B cell (primary cell): Measurements from ENCODE around the gene FAXDC2.

Experiments used
- EZH2 ChIP-seq: IDR thresholded peaks from 2 replicates; pipeline ENCODE4 v1.6.1; 2012; ENCODE audit warnings: borderline replicate concordance, low read depth, mild to moderate bottlenecking, moderate library complexity, low read length; ENCODE audit not compliant: insufficient read depth, poor library complexity, severe bottlenecking
- TF ChIP-seq, protein P1 (sequence below): fragments of 200-600 bp; IDR thresholded peaks from one replicate; pipeline ENCODE4 v1.8.0; 2022; ENCODE audit warnings: antibody characterized with exemption, mild to moderate bottlenecking

DNA sequence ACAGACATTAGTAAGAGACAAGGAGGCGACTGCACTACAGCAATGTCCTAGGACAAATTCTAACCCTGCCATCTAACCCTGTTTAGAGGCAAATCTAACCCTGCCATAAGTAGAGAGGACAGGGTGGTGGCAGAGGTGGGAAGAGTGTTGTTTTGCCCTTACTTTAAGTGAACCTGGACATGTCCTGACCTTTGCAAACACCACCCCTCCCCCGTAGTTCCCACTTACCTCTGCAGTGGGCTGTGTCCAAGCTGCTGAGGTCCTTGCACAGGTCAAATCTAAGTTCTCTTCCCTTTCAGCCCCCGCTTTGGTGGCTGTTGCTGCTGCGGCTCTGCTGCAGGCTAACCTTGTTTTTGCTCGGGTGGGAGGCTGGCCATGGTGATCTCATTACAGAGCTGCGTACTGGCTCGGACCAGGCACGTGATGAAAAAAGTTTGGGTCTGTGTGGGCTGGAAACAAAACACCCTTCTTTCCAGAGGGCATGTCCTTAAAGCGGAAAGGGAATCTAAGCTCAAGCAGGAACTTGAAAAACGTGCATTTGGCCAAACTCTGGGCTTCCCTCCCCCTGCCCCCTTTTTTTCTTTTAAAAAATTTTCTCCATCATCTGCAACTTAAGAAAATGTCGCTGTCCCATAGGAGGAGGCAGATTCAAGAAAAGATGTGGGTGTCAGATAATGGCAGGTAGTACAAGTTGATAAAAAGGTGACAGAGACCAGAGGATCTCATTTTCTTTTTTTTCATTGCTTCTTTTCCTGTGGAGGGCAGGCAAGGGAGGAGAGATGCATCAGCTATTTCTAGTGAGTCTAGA, at the start of gene FAXDC2:
- TF ChIP-seq, protein P1, sequence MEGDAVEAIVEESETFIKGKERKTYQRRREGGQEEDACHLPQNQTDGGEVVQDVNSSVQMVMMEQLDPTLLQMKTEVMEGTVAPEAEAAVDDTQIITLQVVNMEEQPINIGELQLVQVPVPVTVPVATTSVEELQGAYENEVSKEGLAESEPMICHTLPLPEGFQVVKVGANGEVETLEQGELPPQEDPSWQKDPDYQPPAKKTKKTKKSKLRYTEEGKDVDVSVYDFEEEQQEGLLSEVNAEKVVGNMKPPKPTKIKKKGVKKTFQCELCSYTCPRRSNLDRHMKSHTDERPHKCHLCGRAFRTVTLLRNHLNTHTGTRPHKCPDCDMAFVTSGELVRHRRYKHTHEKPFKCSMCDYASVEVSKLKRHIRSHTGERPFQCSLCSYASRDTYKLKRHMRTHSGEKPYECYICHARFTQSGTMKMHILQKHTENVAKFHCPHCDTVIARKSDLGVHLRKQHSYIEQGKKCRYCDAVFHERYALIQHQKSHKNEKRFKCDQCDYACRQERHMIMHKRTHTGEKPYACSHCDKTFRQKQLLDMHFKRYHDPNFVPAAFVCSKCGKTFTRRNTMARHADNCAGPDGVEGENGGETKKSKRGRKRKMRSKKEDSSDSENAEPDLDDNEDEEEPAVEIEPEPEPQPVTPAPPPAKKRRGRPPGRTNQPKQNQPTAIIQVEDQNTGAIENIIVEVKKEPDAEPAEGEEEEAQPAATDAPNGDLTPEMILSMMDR, result no peak
- TF ChIP-seq EZH2, result no peak
